SK-N-SH (cell line): ENCODE measurements around the gene SLF2. TPM values are rescaled to one million over a fixed set of nuclear protein-coding genes. Genes with fewer than 3 reads are reported as not detected.

Experiments
- CTCF ChIA-PET: fragments of 300-600, 350-600 bp; formaldehyde crosslinking; extraction: SDS; loops from one replicate; lab custom pipeline; 2021; lab: Yijun Ruan, JAX
- POLR2A ChIA-PET: fragments of 350-600 bp; sonication (Branson Sonifier 250); formaldehyde crosslinking; extraction: SDS; loops from one replicate; lab custom pipeline; 2020; ENCODE audit warnings: antibody characterized with exemption, inconsistent platforms; lab: Yijun Ruan, JAX
- DNase-seq: peaks from one replicate; pipeline ENCODE4 v3.0.0; 2012
- H2AFZ ChIP-seq: fragments of 200-600 bp; sonication (generic); 2 replicates; pipeline ENCODE4 v1.8.1; 2016; ENCODE audit warnings: antibody characterized with exemption, mild to moderate bottlenecking, low read depth
- H3F3A ChIP-seq: fragments of 200-600 bp; sonication (generic); replicated peaks from 2 replicates; pipeline ENCODE3; 2016; ENCODE audit warnings: antibody characterized with exemption, mild to moderate bottlenecking; ENCODE audit not compliant: insufficient read depth
- H3K27ac ChIP-seq, 2 experiments: fragments of 200-500 bp in 1 of 2; fragments of 200-600 bp in 1 of 2; sonication (Bioruptor generic) in 1 of 2; sonication (generic), shearing (Covaris generic) in 1 of 2; 2 replicates each; pipeline versions ENCODE4 v1.5.1 to v1.6.1; 2014 to 2016; ENCODE audit warnings: low read depth in 2 of 2, inconsistent platforms in 1 of 2, low read length in 1 of 2, mild to moderate bottlenecking in 1 of 2, mixed read lengths in 1 of 2
- H3K27me3 ChIP-seq: fragments of 200-600 bp; sonication (generic), shearing (Covaris generic); 2 replicates; pipeline ENCODE4 v1.6.1; 2016; ENCODE audit warnings: mixed run types; ENCODE audit not compliant: insufficient read depth
- H3K36me3 ChIP-seq, 2 experiments: fragments of 200-500 bp in 1 of 2; fragments of 200-600 bp in 1 of 2; sonication (Bioruptor generic) in 1 of 2; sonication (generic) in 1 of 2; replicated peaks in 1 of 2; 2 replicates each; pipeline versions ENCODE3 to v1.5.1; 2014 to 2016; ENCODE audit warnings: low read length in 1 of 2, mild to moderate bottlenecking in 1 of 2; ENCODE audit not compliant: insufficient read depth in 2 of 2, control insufficient read depth in 1 of 2
- H3K4me1 ChIP-seq, 2 experiments: fragments of 200-500 bp in 1 of 2; fragments of 200-600 bp in 1 of 2; sonication (Bioruptor generic) in 1 of 2; sonication (generic), shearing (Covaris generic) in 1 of 2; 2 replicates each; pipeline versions ENCODE4 v1.5.1 to v1.6.1; 2014 to 2016; ENCODE audit warnings: low read depth in 1 of 2, low read length in 1 of 2, mixed run types in 1 of 2; ENCODE audit not compliant: insufficient read depth in 2 of 2, control insufficient read depth in 1 of 2
- H3K4me2 ChIP-seq: fragments of 200-600 bp; sonication (generic), shearing (Covaris generic); 2 replicates; pipeline ENCODE4 v1.6.1; 2017; ENCODE audit warnings: mixed run types
- H3K4me3 ChIP-seq, 2 experiments: fragments of 200-500 bp in 1 of 2; fragments of 200-600 bp in 1 of 2; sonication (Bioruptor generic) in 1 of 2; sonication (generic), shearing (Covaris generic) in 1 of 2; 2 replicates each; pipeline versions ENCODE4 v1.5.1 to v1.8.1; 2014 to 2016; ENCODE audit warnings: low read depth in 2 of 2, inconsistent platforms in 1 of 2, low read length in 1 of 2, mild to moderate bottlenecking in 1 of 2, mixed read lengths in 1 of 2, moderate library complexity in 1 of 2
- H3K79me2 ChIP-seq: fragments of 200-600 bp; sonication (generic); 2 replicates; pipeline ENCODE4 v1.8.1; 2017; ENCODE audit warnings: mild to moderate bottlenecking; ENCODE audit not compliant: insufficient read depth
- H3K9ac ChIP-seq: fragments of 200-600 bp; sonication (generic); 2 replicates; pipeline ENCODE4 v1.6.1; 2017; ENCODE audit warnings: mixed run types
- H3K9me2 ChIP-seq: fragments of 200-600 bp; sonication (generic); 2 replicates; pipeline ENCODE4 v1.6.1; 2017; ENCODE audit warnings: mixed run types
- H3K9me3 ChIP-seq: fragments of 200-600 bp; sonication (generic); 2 replicates; pipeline ENCODE4 v1.6.1; 2017; ENCODE audit warnings: mixed run types, mild to moderate bottlenecking, moderate library complexity
- H4K20me1 ChIP-seq: fragments of 200-600 bp; sonication (generic); 2 replicates; pipeline ENCODE4 v1.6.1; 2017; ENCODE audit warnings: mild to moderate bottlenecking, mixed run types; ENCODE audit not compliant: insufficient read depth
- CHD2 ChIP-seq: fragments of 150-350 bp; IDR thresholded peaks from 2 replicates; pipeline ENCODE4 v1.6.1; 2018; ENCODE audit warnings: low read length; ENCODE audit not compliant: partially characterized antibody
- ELF1 ChIP-seq: IDR thresholded peaks from 2 replicates; pipeline ENCODE4 v1.4.0; 2012
- EP300 ChIP-seq, 2 experiments: IDR thresholded peaks; 2 replicates each; pipeline versions ENCODE4 v1.4.0 to v1.6.1; 2012; ENCODE audit warnings: borderline replicate concordance in 1 of 2, low read depth in 1 of 2, low read length in 1 of 2
- FOXJ3 ChIP-seq: sonication (generic); formaldehyde crosslinking; IDR thresholded peaks from 2 replicates; pipeline ENCODE4 v1.5.1; 2020; ENCODE audit warnings: mild to moderate bottlenecking, missing genetic modification reagents
- FOXM1 ChIP-seq: IDR thresholded peaks from 2 replicates; pipeline ENCODE4 v1.4.0; 2012; ENCODE audit warnings: low read depth, mild to moderate bottlenecking
- MAX ChIP-seq: IDR thresholded peaks from 2 replicates; pipeline ENCODE4 v1.4.0; 2012; ENCODE audit warnings: low read depth
- RAD21 ChIP-seq: IDR thresholded peaks from 2 replicates; pipeline ENCODE4 v1.6.1; 2012; ENCODE audit warnings: mild to moderate bottlenecking, low read length
- REST ChIP-seq: IDR thresholded peaks from 2 replicates; pipeline ENCODE4 v1.6.1; 2012; ENCODE audit warnings: mild to moderate bottlenecking, low read depth, low read length, moderate library complexity
- SIN3A ChIP-seq: IDR thresholded peaks from 2 replicates; pipeline ENCODE4 v1.6.1; 2012; ENCODE audit warnings: low read depth, mild to moderate bottlenecking, low read length, moderate library complexity, borderline replicate concordance
- TCF12 ChIP-seq: IDR thresholded peaks from 2 replicates; pipeline ENCODE4 v1.4.0; 2012
- TEAD4 ChIP-seq: IDR thresholded peaks from 2 replicates; pipeline ENCODE4 v1.4.0; 2012; ENCODE audit warnings: mild to moderate bottlenecking, borderline replicate concordance; ENCODE audit not compliant: insufficient read depth
- WGBS: methylation state at CpG from one replicate; pipeline ENCODE4 v1.1.6; 2017; ENCODE audit warnings: low lambda C conversion rate; 5-methylcytosine and 5-hydroxymethylcytosine counted together
- polyA plus RNA-seq, 3 experiments: library from polyadenylated mRNA; depleted of rRNA; stranded (reverse); fragments of >200 nt; gene quantifications; 2 replicates each; pipeline ENCODE4 v1.2.3, GENCODE V29; 2012
- TF ChIP-seq, protein P1 (sequence below): fragments of 150-350 bp; IDR thresholded peaks from 2 replicates; pipeline ENCODE4 v1.6.1; 2016; ENCODE audit warnings: mild to moderate bottlenecking, low read depth, low read length
- TF ChIP-seq, protein P2 (sequence below): IDR thresholded peaks from 2 replicates; pipeline ENCODE4 v1.4.0; 2012; ENCODE audit warnings: low read depth, borderline replicate concordance

Gene SLF2
- polyA plus RNA-seq, 1 of the 3 experiments (the other 2 are of a cell fraction) = 6.3 TPM

DNA sequence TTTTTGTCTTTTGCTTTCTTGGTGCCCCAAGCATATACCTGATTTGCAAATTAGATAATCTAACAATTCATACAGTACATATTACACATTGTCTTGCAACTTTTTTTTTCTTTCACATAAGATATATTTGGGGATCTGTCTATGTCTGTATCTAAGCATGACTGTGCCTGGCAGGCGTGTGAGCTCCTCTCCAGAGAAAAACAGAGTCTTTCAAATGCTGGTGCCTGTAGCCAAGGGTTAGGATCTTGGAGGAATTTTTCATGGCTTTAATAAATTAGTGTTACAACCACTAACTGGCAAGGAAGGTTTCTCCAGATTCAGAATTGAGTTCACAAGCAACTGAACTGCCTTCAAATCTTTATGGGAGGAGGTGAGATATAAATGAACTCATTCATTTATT lies 14.8 kb upstream of the SLF2 start:
- CTCF ChIA-PET = no interaction called here
- H4K20me1 ChIP-seq = no peaks in the 10 kb centered on the region
- H3K4me3 ChIP-seq = no peak overlapping the region
- H3K4me2 ChIP-seq = no peak overlapping the region
- WGBS = 34% methylated on average over 1 of the region's 1 CpG
- H3K36me3 ChIP-seq = no peaks in the 10 kb centered on the region
- DNase-seq = no peak
- no peaks in the 10 kb centered on the region for H3K9me3 ChIP-seq
- no peak overlapping the region for H3K9ac ChIP-seq
- POLR2A ChIA-PET = no interaction called here
- H2AFZ ChIP-seq = no peak overlapping the region
- no peaks in the 10 kb centered on the region for H3K4me1 ChIP-seq
- H3K9me2 ChIP-seq = no peaks in the 10 kb centered on the region
- TF ChIP-seq SIN3A = no peak
- no peak for TF ChIP-seq REST
- no peak for TF ChIP-seq MAX
- no peak for TF ChIP-seq RAD21
- TF ChIP-seq, protein P1, sequence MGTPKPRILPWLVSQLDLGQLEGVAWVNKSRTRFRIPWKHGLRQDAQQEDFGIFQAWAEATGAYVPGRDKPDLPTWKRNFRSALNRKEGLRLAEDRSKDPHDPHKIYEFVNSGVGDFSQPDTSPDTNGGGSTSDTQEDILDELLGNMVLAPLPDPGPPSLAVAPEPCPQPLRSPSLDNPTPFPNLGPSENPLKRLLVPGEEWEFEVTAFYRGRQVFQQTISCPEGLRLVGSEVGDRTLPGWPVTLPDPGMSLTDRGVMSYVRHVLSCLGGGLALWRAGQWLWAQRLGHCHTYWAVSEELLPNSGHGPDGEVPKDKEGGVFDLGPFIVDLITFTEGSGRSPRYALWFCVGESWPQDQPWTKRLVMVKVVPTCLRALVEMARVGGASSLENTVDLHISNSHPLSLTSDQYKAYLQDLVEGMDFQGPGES = no peak
- TF ChIP-seq FOXJ3 (CRISPR knock-in tag) = no peak
- TF ChIP-seq CHD2 = no peak
- no peak for TF ChIP-seq TEAD4
- TF ChIP-seq, protein P2, sequence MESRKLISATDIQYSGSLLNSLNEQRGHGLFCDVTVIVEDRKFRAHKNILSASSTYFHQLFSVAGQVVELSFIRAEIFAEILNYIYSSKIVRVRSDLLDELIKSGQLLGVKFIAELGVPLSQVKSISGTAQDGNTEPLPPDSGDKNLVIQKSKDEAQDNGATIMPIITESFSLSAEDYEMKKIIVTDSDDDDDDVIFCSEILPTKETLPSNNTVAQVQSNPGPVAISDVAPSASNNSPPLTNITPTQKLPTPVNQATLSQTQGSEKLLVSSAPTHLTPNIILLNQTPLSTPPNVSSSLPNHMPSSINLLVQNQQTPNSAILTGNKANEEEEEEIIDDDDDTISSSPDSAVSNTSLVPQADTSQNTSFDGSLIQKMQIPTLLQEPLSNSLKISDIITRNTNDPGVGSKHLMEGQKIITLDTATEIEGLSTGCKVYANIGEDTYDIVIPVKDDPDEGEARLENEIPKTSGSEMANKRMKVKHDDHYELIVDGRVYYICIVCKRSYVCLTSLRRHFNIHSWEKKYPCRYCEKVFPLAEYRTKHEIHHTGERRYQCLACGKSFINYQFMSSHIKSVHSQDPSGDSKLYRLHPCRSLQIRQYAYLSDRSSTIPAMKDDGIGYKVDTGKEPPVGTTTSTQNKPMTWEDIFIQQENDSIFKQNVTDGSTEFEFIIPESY = no peak
- TF ChIP-seq EP300 (IDR thresholded peaks at IDR 0.05; ENCODE audit: borderline replicate concordance in 1 of 2, low read depth in 1 of 2, low read length in 1 of 2) = no peak
- no peak for TF ChIP-seq TCF12
- TF ChIP-seq FOXM1 = no peak
- TF ChIP-seq ELF1 = no peak
- no peaks in the 10 kb centered on the region for H3K79me2 ChIP-seq
- H3F3A ChIP-seq = peaks cover 4% of the 10 kb centered on the region
- H3K27me3 ChIP-seq = no peaks in the 10 kb centered on the region
- no peak overlapping the region for H3K27ac ChIP-seq
